GDM1 (cell line): Measurements from ENCODE around the gene DMAC1.

ENCODE experiments used
- DNase-seq: peaks from one replicate; lab custom pipeline; 2025; lab: John Stamatoyannopoulos, UW

DMAC1 gene

DNA sequence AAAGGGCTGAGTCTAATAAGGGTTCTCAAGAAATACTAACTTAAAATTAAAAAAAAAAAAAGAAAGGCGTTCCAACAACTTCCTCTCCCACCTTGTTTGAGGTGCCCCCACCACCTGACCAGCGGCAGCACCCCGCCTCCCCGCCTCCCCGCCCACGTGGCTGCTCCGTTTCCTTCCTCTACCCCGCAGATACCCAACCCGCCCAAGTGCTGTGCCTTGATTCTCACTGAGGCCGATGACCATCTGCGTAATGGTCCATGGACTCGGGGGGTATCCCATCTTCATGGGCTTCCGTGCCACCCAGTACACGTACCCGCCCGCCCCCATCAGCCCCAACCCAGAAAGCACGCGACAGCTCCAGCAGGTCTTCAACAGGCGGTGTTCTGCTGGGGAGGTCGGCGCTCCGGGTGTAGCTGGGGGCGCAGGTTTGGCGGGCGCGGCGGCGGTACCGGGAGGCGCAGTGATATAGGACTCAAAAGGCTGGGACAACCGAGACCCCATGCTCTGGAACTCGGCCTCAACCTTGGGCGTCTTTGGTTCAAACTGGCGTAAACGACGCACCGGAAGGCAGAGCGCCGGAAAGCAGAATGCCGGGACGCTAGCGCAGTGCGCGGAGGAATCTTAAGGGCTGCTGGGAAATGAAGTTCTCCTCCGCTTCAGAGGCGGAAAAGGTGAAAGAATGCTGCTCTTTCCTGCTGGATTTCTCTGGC is at the start of gene DMAC1:
Gene DMAC1 (minus strand): TSS at position 545 of the 710 bp plus-strand sequence. CDS start 44 bp downstream, at position 501.
- peak; percentile 65 for DNase-seq

DNA sequence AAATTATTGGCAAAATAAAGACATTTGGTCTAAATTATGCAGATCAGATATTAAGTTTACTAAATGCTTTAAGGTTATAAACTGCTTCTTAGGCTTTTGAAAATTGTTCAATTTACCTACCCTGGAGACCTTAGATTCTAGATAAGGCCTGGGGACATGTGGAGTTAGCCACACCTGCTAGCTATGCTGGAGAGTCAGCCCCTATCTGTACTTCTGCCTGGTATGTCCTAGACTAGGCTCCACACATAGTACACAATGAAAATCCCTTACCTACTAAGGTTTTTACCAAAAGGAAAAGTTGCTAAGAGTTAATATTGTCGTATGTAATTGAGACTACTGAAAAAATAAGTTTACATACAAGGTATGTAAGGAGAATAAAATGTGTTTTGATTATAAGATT is 49.8 kb upstream of the DMAC1 start:
- DNase-seq: no peak

GRCh38 chr9:7848498-7848897 is 48.9 kb upstream of the DMAC1 start:
- DNase-seq: no peak

DNA sequence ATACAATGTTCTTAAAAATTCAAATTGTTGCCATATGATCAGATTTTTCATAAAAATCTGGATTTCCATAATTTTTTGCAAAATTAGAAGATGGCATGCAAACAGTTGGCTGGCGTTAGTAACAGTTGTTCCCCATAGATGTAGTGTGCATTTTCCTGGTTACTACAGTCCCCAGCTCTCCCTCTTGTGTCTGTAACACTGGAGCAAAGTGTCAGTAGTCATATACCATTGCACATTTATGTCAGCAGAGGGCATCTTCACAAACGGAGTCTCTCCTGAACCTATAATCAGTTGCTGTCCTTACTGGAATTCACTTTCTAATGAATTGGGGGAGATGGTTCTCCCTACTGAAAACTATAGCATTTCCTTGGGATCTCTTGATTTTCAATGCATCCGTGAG is 44.7 kb upstream of the DMAC1 start:
- no peak for DNase-seq

GRCh38 chr9:7841831-7842230 is 42.3 kb upstream of the DMAC1 start:
- DNase-seq: no peak

GRCh38 chr9:7834531-7834930 is 35.0 kb upstream of the DMAC1 start:
- no peak for DNase-seq

GRCh38 chr9:7828334-7828733 is 28.8 kb upstream of the DMAC1 start:
- peak; percentile 8 for DNase-seq

DNA sequence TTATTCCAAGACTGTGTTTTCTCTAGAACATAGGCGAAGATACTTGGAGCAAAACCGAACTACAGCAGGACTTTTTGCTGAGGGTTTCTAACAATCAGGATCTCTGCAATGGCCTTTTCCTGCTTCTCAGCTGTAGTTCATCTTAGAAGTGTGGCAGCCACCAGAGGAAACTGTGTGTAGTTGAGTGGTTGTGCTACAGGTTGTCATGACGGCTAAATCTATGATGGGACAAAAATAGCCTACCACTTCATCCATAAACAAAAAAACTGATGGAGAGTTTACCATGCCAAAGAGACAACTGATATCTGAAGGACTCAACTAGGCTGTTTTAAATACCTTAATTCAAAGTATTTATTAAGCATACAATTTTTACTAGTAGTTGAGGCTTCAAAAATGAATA is 28.2 kb upstream of the DMAC1 start:
- DNase-seq: no peak

DNA sequence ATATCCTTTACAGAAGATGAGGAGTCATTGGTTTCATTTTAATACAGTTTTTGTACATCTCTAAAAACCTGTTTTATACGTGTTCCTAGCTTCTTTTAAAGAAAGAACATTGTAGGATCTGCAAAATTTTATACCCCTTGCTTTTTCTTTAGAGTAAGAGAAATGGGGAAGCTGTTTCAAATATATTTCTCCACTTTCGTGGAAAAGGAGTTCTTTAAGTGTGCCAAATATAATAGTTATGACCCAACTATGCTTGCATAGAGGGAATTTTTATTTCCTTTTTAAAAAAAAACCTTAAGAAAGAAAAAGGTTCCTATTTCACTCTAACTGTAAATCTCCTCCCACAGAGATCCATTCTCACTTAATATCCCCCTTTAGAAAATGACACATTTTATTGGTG is 27.5 kb upstream of the DMAC1 start:
- DNase-seq: no peak

GRCh38 chr9:7823651-7824050 is 24.1 kb upstream of the DMAC1 start:
- DNase-seq: no peak

DNA sequence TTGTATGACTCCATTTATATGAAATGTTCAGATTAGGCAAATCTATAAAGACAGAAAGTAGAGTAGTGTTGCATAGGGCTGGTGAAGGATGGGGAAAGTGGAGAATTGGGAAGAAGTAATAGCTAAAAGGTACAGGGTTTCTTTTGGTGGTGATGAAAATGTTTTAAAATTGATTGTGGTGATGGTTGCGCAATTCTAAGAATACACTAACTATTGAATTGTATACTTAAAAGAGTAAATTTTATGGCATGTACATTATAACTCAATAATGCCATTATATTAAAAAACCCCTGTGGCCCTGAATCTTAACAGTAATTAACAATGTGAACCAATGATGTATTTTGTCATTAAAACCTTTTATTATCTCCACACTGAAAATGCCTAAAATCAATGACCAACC is 20.4 kb upstream of the DMAC1 start:
- no peak for DNase-seq

DNA sequence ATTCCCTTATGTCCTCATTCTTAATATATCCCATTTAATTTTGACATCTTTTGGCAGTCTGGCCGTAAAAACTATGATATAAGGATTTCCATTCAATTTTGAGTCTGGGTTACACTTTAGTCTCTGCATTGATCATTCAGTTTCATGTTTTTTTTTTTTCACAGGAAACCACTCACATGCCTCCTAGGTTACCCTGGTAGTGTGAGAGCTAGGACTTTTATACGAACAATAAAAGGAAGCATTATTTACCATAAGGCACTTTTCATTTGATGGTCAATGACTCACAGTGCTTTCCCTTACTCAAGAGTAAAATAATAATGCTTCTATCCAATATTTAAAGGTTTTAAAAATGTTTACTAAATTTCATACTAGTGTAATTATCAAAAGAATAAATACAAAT is 16.4 kb upstream of the DMAC1 start:
- no peak for DNase-seq

GRCh38 chr9:7813030-7813429 is 13.5 kb upstream of the DMAC1 start:
- no peak for DNase-seq

- DNase-seq: no peak
Measured at GRCh38 chr9:7811677-7812076, 12.1 kb upstream of the DMAC1 start.

- DNase-seq: no peak
Measured at GRCh38 chr9:7802666-7803065, 3.1 kb upstream of the DMAC1 start.

DNA sequence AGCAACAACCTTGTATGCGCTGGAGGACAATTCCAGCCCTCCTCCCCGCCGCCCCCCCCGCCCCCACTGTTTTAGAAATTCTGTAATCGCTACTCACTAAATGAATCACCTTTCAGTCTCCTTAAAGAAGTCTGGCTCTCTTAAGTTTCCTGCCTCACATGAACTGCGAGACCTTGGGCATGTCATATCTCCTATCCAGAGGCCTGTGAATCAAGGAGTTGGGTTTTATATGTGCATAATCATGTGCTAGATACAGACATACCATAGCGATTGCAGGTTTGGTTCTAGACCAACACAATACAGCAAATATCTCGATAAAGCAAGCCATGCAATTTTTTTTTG is 337 bp upstream of the DMAC1 start:
- DNase-seq: no peak

DNA sequence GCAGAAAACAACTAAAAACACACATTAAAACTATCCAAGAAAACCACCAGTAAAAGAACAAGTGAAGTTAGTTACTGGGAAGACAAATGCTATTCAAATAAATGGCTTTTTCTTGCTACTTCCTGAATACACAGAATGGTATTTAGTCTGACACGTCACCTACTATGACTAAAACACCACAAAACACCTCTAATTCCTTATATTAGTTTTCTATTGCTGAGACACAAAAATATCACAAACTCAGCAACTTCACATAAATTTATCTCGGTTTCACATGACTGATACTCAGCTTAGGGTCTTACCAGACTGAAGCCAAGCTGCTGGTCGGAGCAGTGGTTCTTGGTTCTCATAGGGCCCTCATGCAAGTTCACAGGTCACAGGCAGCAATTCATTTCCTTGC is 5.4 kb downstream of the DMAC1 start:
- no peak for DNase-seq

DNA sequence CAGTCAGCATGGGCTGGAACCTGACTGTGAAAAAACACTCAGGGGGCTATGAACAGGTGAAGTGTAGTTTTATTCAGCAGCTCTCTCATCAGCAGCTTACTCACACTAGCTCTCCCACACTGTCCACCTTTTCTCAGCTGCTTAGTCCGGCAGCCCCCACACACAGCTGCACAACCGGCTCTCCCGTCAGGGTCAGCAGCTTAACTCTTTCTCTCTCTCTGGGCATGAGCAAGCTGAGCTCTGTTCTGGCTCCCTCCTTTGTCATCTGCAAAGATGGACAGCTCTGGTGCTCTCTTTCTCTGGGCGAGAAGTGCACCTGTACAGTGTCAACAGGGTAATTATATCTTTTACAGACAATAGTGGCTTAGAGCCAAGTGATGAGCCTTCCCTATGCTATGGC is 8.2 kb downstream of the DMAC1 start:
- DNase-seq: no peak

- no peak for DNase-seq
Measured at GRCh38 chr9:7790819-7791182, 8.8 kb downstream of the DMAC1 start.

- DNase-seq: no peak
Measured at GRCh38 chr9:7790022-7790818, 9.4 kb downstream of the DMAC1 start.

DNA sequence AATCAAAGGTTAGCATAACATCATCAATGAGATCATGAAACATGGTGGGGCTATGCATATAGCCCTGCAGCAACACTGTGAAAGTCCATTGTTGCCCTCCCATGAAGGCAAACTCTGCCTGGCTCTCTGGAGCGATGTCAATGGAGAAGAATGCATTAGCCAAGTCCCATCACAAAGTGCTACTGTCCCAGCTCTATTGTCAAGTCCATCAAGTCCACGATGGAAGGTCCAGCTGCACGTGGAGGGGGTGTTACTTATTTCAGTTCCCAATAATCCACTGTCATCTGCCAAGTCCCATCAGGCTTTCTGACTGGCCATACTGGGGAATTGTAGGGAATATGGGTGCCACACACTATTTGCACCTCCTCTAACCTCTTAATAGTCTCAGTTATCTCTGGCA is 10.8 kb downstream of the DMAC1 start:
- no peak for DNase-seq

GRCh38 chr9:7785813-7786212 is 13.8 kb downstream of the DMAC1 start:
- no peak for DNase-seq

DNA sequence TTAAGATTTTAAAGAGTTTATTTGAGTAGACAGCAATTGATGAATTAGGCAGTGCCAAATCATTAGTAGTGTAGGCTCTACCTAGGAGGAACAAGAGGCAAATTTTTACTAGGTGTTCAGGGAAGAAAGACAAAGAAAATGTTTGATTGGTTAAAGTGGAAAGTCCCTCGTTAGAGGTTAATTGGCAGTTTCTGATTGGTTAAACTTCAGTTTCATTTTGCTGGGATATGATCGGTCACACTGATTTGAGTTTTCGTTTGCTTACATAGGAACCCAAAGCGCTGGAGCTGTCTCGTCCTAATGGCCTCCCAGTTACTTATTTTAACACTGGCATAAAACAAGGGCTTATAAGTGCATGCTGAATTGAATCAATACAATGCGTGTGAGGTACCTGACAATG is 15.1 kb downstream of the DMAC1 start:
- DNase-seq: no peak

GRCh38 chr9:7783635-7784063 is 15.9 kb downstream of the DMAC1 start:
- no peak for DNase-seq
